GM23338 (cell line): ENCODE data around the gene PPP2R5D. TPM values are rescaled to one million over a fixed set of nuclear protein-coding genes. Genes with fewer than 3 reads are reported as not detected.

ENCODE experiments used
- ATAC-seq: fragments of 200-7000 bp; cut with Tn5 transposase; 3 replicates; pipeline ENCODE4 v1.9.1; 2020
- DNase-seq: peaks from one replicate; pipeline ENCODE4 v3.0.0-alpha.2; 2015; ENCODE audit warnings: low spot score
- H2AFZ ChIP-seq: fragments of 200-600 bp; sonication (generic); 2 replicates; pipeline ENCODE4 v1.8.0; 2016; ENCODE audit warnings: antibody characterized with exemption, mild to moderate bottlenecking, moderate library complexity
- H3F3A ChIP-seq: fragments of 200-600 bp; sonication (generic); replicated peaks from 2 replicates; pipeline ENCODE4 v1.8.0; 2017; ENCODE audit warnings: antibody characterized with exemption, mixed run types, low read depth
- H3K27ac ChIP-seq: fragments of 200-600 bp; sonication (generic); 2 replicates; pipeline ENCODE4 v1.6.1; 2016; ENCODE audit warnings: low read depth
- H3K27me3 ChIP-seq: fragments of 200-600 bp; sonication (generic); 2 replicates; pipeline ENCODE4 v1.8.0; 2016; ENCODE audit warnings: mild to moderate bottlenecking, mixed run types, moderate library complexity; ENCODE audit not compliant: insufficient read depth
- H3K36me3 ChIP-seq: fragments of 200-600 bp; sonication (generic); 2 replicates; pipeline ENCODE4 v1.8.0; 2016; ENCODE audit warnings: mild to moderate bottlenecking; ENCODE audit not compliant: insufficient read depth
- H3K4me1 ChIP-seq: fragments of 200-600 bp; sonication (generic); 2 replicates; pipeline ENCODE4 v1.8.0; 2016; ENCODE audit warnings: mild to moderate bottlenecking, moderate library complexity; ENCODE audit not compliant: insufficient read depth
- H3K4me2 ChIP-seq: fragments of 200-600 bp; sonication (generic); 2 replicates; pipeline ENCODE4 v1.7.1; 2017; ENCODE audit warnings: mixed run types
- H3K4me3 ChIP-seq: fragments of 200-600 bp; sonication (generic); 2 replicates; pipeline ENCODE4 v1.6.1; 2016; ENCODE audit warnings: mixed run types
- H3K79me2 ChIP-seq: fragments of 200-600 bp; sonication (generic); replicated peaks from 2 replicates; pipeline ENCODE4 v1.8.0; 2017; ENCODE audit warnings: mild to moderate bottlenecking; ENCODE audit not compliant: insufficient read depth
- H3K9me2 ChIP-seq: fragments of 200-600 bp; sonication (generic); 2 replicates; pipeline ENCODE4 v1.8.0; 2017; ENCODE audit not compliant: insufficient read depth
- H4K20me1 ChIP-seq: fragments of 200-600 bp; sonication (generic); replicated peaks from 2 replicates; pipeline ENCODE4 v1.8.0; 2017; ENCODE audit warnings: mild to moderate bottlenecking; ENCODE audit not compliant: insufficient read depth
- H3K27ac Mint-ChIP-seq: 2 replicates; pipeline ENCODE4 v1.8.0; 2020; ENCODE audit warnings: inconsistent platforms, mild to moderate bottlenecking, moderate library complexity, mixed read lengths
- H3K27me3 Mint-ChIP-seq: 3 replicates; pipeline ENCODE4 v1.8.0; 2022; ENCODE audit warnings: low read depth, mild to moderate bottlenecking, moderate library complexity, mixed read lengths, inconsistent platforms; ENCODE audit not compliant: insufficient read depth, poor library complexity
- H3K36me3 Mint-ChIP-seq: 3 replicates; pipeline ENCODE4 v1.8.0; 2021; ENCODE audit warnings: low read depth, mild to moderate bottlenecking, inconsistent platforms, moderate library complexity, mixed read lengths
- H3K4me1 Mint-ChIP-seq: 3 replicates; pipeline ENCODE4 v1.8.0; 2020; ENCODE audit warnings: mild to moderate bottlenecking, inconsistent platforms, mixed read lengths
- H3K4me3 Mint-ChIP-seq: 3 replicates; pipeline ENCODE4 v1.8.0; 2021; ENCODE audit warnings: moderate library complexity, mild to moderate bottlenecking, inconsistent platforms, mixed read lengths
- H3K9me3 Mint-ChIP-seq: 3 replicates; pipeline ENCODE4 v1.8.0; 2020; ENCODE audit warnings: moderate library complexity, mild to moderate bottlenecking, inconsistent platforms, mixed read lengths
- CREB1 ChIP-seq: fragments of 250-450 bp; sonication (Bioruptor Pico); IDR thresholded peaks from 2 replicates; pipeline ENCODE4 v1.5.0; 2020; ENCODE audit warnings: low read depth, mild to moderate bottlenecking, moderate library complexity
- EZH2 ChIP-seq: fragments of 200-600 bp; sonication (generic); IDR thresholded peaks from one replicate; pipeline ENCODE4 v1.8.0; 2017; ENCODE audit warnings: antibody characterized with exemption, mild to moderate bottlenecking, low read depth; ENCODE audit not compliant: unreplicated experiment
- EZH2phosphoT487 ChIP-seq: fragments of 200-600 bp; sonication (generic); IDR thresholded peaks from one replicate; pipeline ENCODE4 v1.8.1; 2018; ENCODE audit warnings: antibody characterized with exemption; ENCODE audit not compliant: unreplicated experiment
- JUNB ChIP-seq: IDR thresholded peaks from one replicate; pipeline ENCODE4 v1.6.1; 2016; ENCODE audit warnings: antibody characterized with exemption; ENCODE audit not compliant: unreplicated experiment
- NANOG ChIP-seq: IDR thresholded peaks from 2 replicates; pipeline ENCODE4 v1.6.1; 2016; ENCODE audit warnings: antibody characterized with exemption, borderline replicate concordance
- STAT1 ChIP-seq: IDR thresholded peaks from one replicate; pipeline ENCODE4 v1.6.1; 2016; ENCODE audit warnings: antibody characterized with exemption; ENCODE audit not compliant: unreplicated experiment
- ZNF331 ChIP-seq: fragments of 250-450 bp; sonication (Bioruptor Pico); IDR thresholded peaks from 2 replicates; pipeline ENCODE4 v1.5.0; 2020; ENCODE audit warnings: low read depth, mild to moderate bottlenecking, moderate library complexity
- polyA plus RNA-seq: library from polyadenylated mRNA; unstranded; fragments of >200 nt; fragmentation: Nextera tagmentation; extraction: Ambion mirVana; gene quantifications from 2 replicates; pipeline ENCODE4 v1.2.1, GENCODE V29; 2016
- total RNA-seq: library from RNA; depleted of rRNA; stranded (reverse); fragments of >200 nt; shearing (Covaris generic); gene quantifications from 2 replicates; pipeline ENCODE4 v1.2.3, GENCODE V29; 2014
- TF ChIP-seq, protein P1 (sequence below): IDR thresholded peaks from 2 replicates; pipeline ENCODE4 v1.6.1; 2016; ENCODE audit warnings: antibody characterized with exemption
- TF ChIP-seq, protein P2 (sequence below), 2 experiments: fragments of 200-600 bp in 1 of 2; sonication (generic) in 1 of 2; conservative IDR thresholded peaks; 2 replicates each; pipeline versions ENCODE4 v1.5.1 to v1.6.1; 2016 to 2017; ENCODE audit warnings: antibody characterized with exemption in 2 of 2, low read depth in 2 of 2, mild to moderate bottlenecking in 2 of 2, moderate library complexity in 1 of 2
- TF ChIP-seq, protein P3 (sequence below): fragments of 250-450 bp; sonication (Bioruptor Pico); IDR thresholded peaks from 2 replicates; pipeline ENCODE4 v1.5.0; 2020; ENCODE audit warnings: mild to moderate bottlenecking, moderate library complexity

Gene PPP2R5D
- total and polyA plus RNA-seq, 2 experiments from 2014 or later: 20.0 to 55.3 TPM

DNA sequence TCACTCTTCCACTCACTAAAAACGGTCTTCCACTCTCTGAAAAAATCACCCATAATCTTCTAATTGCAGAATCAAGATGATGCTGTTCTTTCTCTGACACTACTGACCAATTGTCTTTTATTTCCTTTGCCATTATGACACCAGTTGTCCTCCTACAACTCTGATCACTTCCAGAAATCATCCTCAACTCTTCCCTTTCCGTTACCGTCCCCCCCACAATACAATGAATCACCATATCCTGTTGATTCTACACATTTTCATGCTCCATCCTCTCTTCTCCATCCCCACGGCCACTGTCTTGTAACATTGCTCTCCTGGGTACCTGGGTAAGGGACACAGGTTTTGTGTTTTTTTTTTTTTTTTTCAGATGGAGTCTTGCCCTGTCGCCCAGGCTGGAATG is 2.5 kb upstream of the PPP2R5D start:
- no peak for TF ChIP-seq CREB1 (CRISPR knock-in tag)
- TF ChIP-seq, protein P1, sequence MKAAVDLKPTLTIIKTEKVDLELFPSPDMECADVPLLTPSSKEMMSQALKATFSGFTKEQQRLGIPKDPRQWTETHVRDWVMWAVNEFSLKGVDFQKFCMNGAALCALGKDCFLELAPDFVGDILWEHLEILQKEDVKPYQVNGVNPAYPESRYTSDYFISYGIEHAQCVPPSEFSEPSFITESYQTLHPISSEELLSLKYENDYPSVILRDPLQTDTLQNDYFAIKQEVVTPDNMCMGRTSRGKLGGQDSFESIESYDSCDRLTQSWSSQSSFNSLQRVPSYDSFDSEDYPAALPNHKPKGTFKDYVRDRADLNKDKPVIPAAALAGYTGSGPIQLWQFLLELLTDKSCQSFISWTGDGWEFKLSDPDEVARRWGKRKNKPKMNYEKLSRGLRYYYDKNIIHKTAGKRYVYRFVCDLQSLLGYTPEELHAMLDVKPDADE: no peak
- no peak for TF ChIP-seq NANOG
- TF ChIP-seq EZH2phosphoT487: no peak
- TF ChIP-seq JUNB: no peak
- no peak for TF ChIP-seq EZH2
- no peak for TF ChIP-seq STAT1
- TF ChIP-seq, protein P2, sequence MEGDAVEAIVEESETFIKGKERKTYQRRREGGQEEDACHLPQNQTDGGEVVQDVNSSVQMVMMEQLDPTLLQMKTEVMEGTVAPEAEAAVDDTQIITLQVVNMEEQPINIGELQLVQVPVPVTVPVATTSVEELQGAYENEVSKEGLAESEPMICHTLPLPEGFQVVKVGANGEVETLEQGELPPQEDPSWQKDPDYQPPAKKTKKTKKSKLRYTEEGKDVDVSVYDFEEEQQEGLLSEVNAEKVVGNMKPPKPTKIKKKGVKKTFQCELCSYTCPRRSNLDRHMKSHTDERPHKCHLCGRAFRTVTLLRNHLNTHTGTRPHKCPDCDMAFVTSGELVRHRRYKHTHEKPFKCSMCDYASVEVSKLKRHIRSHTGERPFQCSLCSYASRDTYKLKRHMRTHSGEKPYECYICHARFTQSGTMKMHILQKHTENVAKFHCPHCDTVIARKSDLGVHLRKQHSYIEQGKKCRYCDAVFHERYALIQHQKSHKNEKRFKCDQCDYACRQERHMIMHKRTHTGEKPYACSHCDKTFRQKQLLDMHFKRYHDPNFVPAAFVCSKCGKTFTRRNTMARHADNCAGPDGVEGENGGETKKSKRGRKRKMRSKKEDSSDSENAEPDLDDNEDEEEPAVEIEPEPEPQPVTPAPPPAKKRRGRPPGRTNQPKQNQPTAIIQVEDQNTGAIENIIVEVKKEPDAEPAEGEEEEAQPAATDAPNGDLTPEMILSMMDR (conservative IDR thresholded peaks at IDR 0.05; ENCODE audit: low read depth in 2 of 2): no peak
- Histone ChIP-seq H4K20me1 (peaks cover 5% of the 10 kb centered on the region; the same call in 1 of the 2 replicates), H2AFZ (peak overlapping the region; percentile 69; the same call in 1 of the 2 replicates), H3F3A (peaks cover 19% of the 10 kb centered on the region; the same call in 1 of the 2 replicates), H3K4me3 (no peak overlapping the region), H3K27ac (no peak overlapping the region), H3K4me2 (no peak overlapping the region), H3K27me3 (no peaks in the 10 kb centered on the region), H3K4me1 (peaks cover 21% of the 10 kb centered on the region), H3K9me2 (no peaks in the 10 kb centered on the region), H3K36me3 (no peaks in the 10 kb centered on the region), H3K79me2 (peaks cover 22% of the 10 kb centered on the region)
- no peak for DNase-seq
- Mint-ChIP-seq H3K4me3 (peak overlapping the region; percentile 6; the same call in 1 of the 3 replicates), H3K4me1 (peaks cover 21% of the 10 kb centered on the region), H3K9me3 (no peaks in the 10 kb centered on the region), H3K27ac (no peak overlapping the region), H3K27me3 (peaks cover 14% of the 10 kb centered on the region), H3K36me3 (no peaks in the 10 kb centered on the region; the same call in 2 of the 3 replicates)
- no peak for ATAC-seq

DNA sequence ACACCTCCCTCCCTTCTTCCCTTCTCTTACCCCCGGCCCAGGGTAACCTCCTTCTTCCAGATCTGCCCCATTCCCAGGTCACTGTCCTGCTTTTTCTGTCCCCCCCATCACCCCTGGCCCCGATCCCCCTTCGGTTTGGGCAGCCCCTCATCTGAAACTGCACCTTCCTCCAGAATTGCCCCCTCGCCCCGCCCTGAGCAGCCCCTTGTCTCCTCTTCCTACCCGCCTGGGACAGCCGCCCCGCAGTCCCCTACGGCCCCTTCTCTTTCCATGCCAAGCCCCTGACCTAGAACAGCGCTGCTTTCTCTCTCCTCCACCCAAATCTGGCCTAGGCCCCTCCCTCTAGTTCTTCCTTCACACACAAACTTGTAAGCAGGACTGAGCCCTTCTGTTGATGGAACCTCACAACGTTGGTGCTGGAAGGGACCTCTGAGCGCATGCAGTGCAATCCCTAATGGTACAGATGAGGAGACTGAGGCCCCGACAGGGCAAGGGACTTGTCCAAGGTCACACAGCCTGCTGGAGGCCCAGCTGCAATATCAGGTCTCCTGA is 630 bp downstream of the PPP2R5D start:
- no peak overlapping the region for H3K27ac Mint-ChIP-seq
- H3K9me2 ChIP-seq: no peaks in the 10 kb centered on the region
- H3K4me1 ChIP-seq: peaks cover 10% of the 10 kb centered on the region
- peak; percentile 44 for ATAC-seq
- peak overlapping the region; percentile 73 for H3K4me3 ChIP-seq
- peaks cover 10% of the 10 kb centered on the region for H3K27me3 Mint-ChIP-seq
- 0 out of 2 replicates have a peak, but pooled peaks cover 5% of the 10 kb centered on the region for H3K36me3 ChIP-seq
- H3K4me1 Mint-ChIP-seq: peaks cover 18% of the 10 kb centered on the region
- DNase-seq: peak; percentile 65
- H3K36me3 Mint-ChIP-seq: peaks cover 11% of the 10 kb centered on the region; the same call in 2 of the 3 replicates
- H3K79me2 ChIP-seq: peaks cover 17% of the 10 kb centered on the region
- no peak overlapping the region; the same call in 1 of the 2 replicates for H2AFZ ChIP-seq
- 0 out of 2 replicates have a peak, but pooled peaks cover 9% of the 10 kb centered on the region for H3F3A ChIP-seq
- no peaks in the 10 kb centered on the region for H3K9me3 Mint-ChIP-seq
- H3K27ac ChIP-seq: no peak overlapping the region
- peaks cover 5% of the 10 kb centered on the region; the same call in 1 of the 2 replicates for H4K20me1 ChIP-seq
- peak overlapping the region; percentile 88 for H3K4me3 Mint-ChIP-seq
- H3K4me2 ChIP-seq: peak overlapping the region; percentile 88
- H3K27me3 ChIP-seq: no peaks in the 10 kb centered on the region
- TF ChIP-seq ZNF331: no peak
- no peak for TF ChIP-seq EZH2
- no peak for TF ChIP-seq NANOG
- TF ChIP-seq, protein P1: no peak
- no peak for TF ChIP-seq JUNB
- no peak for TF ChIP-seq STAT1
- TF ChIP-seq, protein P3, sequence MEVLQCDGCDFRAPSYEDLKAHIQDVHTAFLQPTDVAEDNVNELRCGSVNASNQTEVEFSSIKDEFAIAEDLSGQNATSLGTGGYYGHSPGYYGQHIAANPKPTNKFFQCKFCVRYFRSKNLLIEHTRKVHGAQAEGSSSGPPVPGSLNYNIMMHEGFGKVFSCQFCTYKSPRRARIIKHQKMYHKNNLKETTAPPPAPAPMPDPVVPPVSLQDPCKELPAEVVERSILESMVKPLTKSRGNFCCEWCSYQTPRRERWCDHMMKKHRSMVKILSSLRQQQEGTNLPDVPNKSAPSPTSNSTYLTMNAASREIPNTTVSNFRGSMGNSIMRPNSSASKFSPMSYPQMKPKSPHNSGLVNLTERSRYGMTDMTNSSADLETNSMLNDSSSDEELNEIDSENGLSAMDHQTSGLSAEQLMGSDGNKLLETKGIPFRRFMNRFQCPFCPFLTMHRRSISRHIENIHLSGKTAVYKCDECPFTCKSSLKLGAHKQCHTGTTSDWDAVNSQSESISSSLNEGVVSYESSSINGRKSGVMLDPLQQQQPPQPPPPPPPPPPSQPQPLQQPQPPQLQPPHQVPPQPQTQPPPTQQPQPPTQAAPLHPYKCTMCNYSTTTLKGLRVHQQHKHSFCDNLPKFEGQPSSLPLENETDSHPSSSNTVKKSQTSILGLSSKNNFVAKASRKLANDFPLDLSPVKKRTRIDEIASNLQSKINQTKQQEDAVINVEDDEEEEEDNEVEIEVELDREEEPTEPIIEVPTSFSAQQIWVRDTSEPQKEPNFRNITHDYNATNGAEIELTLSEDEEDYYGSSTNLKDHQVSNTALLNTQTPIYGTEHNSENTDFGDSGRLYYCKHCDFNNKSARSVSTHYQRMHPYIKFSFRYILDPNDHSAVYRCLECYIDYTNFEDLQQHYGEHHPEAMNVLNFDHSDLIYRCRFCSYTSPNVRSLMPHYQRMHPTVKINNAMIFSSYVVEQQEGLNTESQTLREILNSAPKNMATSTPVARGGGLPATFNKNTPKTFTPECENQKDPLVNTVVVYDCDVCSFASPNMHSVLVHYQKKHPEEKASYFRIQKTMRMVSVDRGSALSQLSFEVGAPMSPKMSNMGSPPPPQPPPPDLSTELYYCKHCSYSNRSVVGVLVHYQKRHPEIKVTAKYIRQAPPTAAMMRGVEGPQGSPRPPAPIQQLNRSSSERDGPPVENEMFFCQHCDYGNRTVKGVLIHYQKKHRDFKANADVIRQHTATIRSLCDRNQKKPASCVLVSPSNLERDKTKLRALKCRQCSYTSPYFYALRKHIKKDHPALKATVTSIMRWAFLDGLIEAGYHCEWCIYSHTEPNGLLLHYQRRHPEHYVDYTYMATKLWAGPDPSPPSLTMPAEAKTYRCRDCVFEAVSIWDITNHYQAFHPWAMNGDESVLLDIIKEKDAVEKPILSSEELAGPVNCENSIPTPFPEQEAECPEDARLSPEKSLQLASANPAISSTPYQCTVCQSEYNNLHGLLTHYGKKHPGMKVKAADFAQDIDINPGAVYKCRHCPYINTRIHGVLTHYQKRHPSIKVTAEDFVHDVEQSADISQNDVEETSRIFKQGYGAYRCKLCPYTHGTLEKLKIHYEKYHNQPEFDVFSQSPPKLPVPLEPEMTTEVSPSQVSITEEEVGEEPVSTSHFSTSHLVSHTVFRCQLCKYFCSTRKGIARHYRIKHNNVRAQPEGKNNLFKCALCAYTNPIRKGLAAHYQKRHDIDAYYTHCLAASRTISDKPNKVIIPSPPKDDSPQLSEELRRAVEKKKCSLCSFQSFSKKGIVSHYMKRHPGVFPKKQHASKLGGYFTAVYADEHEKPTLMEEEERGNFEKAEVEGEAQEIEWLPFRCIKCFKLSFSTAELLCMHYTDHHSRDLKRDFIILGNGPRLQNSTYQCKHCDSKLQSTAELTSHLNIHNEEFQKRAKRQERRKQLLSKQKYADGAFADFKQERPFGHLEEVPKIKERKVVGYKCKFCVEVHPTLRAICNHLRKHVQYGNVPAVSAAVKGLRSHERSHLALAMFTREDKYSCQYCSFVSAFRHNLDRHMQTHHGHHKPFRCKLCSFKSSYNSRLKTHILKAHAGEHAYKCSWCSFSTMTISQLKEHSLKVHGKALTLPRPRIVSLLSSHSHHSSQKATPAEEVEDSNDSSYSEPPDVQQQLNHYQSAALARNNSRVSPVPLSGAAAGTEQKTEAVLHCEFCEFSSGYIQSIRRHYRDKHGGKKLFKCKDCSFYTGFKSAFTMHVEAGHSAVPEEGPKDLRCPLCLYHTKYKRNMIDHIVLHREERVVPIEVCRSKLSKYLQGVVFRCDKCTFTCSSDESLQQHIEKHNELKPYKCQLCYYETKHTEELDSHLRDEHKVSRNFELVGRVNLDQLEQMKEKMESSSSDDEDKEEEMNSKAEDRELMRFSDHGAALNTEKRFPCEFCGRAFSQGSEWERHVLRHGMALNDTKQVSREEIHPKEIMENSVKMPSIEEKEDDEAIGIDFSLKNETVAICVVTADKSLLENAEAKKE: no peak
